Measurements from ENCODE around the gene ARL16.
A peak's percentile ranks its signal among the peaks of the same experiment; 100 is the strongest.
"Not testable (repeated sequence)": the region's sequence is repeated elsewhere in the genome, so short reads cannot be mapped to it uniquely, and the experiment has no call there.

The ARL16 gene

GRCh38 chr17:81690549-81690948 lies 7.0 kb upstream of the ARL16 start:
- DNase-seq (ENCODE audit: low spot score in 2 of 2) (no peak), ATAC-seq (no peak)
- H3K4me1 Mint-ChIP-seq, result peaks cover 38% of the 10 kb centered on the region
- peak overlapping the region; percentile 69 for H3K27ac Mint-ChIP-seq
- no peaks in the 10 kb centered on the region for H3K9me3 Mint-ChIP-seq
- H3K36me3 Mint-ChIP-seq, result peaks cover 98% of the 10 kb centered on the region
- H3K4me3 Mint-ChIP-seq, result no peak overlapping the region

GRCh38 chr17:81690066-81690465 lies 6.5 kb upstream of the ARL16 start:
- ATAC-seq (no peak), DNase-seq (ENCODE audit: low spot score in 2 of 2) (no peak)
- H3K4me3 Mint-ChIP-seq, result no peak overlapping the region
- H3K9me3 Mint-ChIP-seq, result no peaks in the 10 kb centered on the region
- H3K36me3 Mint-ChIP-seq, result peaks cover 98% of the 10 kb centered on the region
- H3K4me1 Mint-ChIP-seq, result peaks cover 43% of the 10 kb centered on the region
- H3K27ac Mint-ChIP-seq, result peak overlapping the region; percentile 69

- Mint-ChIP-seq H3K36me3 (peaks cover 98% of the 10 kb centered on the region), H3K4me1 (peaks cover 51% of the 10 kb centered on the region), H3K9me3 (no peaks in the 10 kb centered on the region), H3K4me3 (no peak overlapping the region), H3K27ac (peak overlapping the region; percentile 76)
- no peak for ATAC-seq
- no peak for DNase-seq (ENCODE audit: low spot score in 2 of 2)
Observed at GRCh38 chr17:81688616-81689015, 5.0 kb upstream of the ARL16 start.

DNA sequence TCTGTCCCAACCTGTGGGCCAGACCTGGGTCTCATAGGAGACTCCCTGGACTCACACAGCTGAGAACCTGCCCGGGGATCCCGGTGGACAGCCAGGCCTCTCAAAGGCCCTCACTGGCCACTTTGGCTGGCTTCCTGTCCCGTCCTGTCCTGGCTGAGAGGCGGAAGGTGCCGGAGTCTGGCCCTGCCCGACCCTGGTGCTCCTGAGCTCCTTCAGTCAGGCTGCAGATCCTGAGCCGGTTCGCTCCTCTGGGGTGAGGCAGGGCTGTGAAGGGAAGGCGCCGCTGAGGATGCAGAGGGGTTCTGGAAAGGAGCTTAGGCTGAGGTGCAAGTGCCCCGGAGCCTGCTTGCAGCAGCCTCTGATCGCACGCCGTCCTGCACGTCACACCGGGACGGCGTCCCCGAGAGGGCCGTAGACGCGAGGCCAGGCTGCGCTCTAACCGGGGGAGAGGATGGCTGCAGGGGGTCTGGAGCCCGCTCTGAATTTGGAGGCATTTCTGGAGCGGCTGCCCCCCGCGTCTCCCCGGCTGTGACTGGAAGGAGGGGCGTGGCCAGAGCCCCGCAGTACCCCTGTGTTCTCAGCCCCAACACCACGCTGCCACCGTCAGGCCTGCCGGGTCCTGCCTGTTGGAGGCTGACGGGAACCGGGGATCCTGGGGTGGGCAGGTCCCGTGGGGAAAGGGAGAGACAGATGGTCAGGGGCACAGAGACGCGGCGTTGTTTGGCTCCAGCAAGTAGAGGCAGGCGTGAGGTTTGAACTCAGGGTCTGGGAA lies 4.4 kb upstream of the ARL16 start:
- peak overlapping the region; percentile 37 for H3K27ac Mint-ChIP-seq
- peaks cover 52% of the 10 kb centered on the region for H3K4me1 Mint-ChIP-seq
- DNase-seq (ENCODE audit: low spot score in 2 of 2) (no peak), ATAC-seq (no peak)
- H3K9me3 Mint-ChIP-seq, result no peaks in the 10 kb centered on the region
- H3K4me3 Mint-ChIP-seq, result no peak overlapping the region
- H3K36me3 Mint-ChIP-seq, result peaks cover 94% of the 10 kb centered on the region

GRCh38 chr17:81686614-81687013 lies 3.0 kb upstream of the ARL16 start:
- Mint-ChIP-seq H3K4me1 (peaks cover 59% of the 10 kb centered on the region), H3K4me3 (no peak overlapping the region), H3K36me3 (peaks cover 81% of the 10 kb centered on the region), H3K9me3 (no peaks in the 10 kb centered on the region), H3K27ac (peak overlapping the region; percentile 37)
- ATAC-seq (no peak), DNase-seq (ENCODE audit: low spot score in 2 of 2) (no peak)

DNA sequence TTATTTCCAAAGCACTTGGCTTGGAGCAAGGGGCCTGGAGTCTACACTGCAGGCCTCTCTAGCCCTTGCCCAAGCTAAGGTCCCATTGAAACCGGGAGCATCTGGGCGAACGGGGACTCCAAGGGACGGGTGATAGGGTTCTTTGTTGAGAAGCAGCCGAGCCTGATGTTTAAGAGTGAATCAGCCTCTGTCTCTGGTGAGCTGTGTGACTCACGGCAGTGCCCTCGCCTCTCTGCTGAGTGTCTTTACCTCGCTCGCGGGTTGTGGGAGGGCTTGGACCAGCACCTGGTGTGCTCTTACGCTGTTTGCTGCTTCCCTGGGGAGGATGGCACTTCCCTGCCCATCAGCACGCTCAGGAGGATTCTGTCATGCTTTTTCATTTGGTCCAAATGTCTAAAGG lies 1.5 kb upstream of the ARL16 start:
- peaks cover 58% of the 10 kb centered on the region for H3K4me1 Mint-ChIP-seq
- peaks cover 67% of the 10 kb centered on the region for H3K36me3 Mint-ChIP-seq
- ATAC-seq (peak; percentile 49), DNase-seq (ENCODE audit: low spot score in 2 of 2) (no peak)
- H3K9me3 Mint-ChIP-seq, result no peaks in the 10 kb centered on the region
- H3K27ac Mint-ChIP-seq, result peak overlapping the region; percentile 97
- H3K4me3 Mint-ChIP-seq, result peak overlapping the region; percentile 89

DNA sequence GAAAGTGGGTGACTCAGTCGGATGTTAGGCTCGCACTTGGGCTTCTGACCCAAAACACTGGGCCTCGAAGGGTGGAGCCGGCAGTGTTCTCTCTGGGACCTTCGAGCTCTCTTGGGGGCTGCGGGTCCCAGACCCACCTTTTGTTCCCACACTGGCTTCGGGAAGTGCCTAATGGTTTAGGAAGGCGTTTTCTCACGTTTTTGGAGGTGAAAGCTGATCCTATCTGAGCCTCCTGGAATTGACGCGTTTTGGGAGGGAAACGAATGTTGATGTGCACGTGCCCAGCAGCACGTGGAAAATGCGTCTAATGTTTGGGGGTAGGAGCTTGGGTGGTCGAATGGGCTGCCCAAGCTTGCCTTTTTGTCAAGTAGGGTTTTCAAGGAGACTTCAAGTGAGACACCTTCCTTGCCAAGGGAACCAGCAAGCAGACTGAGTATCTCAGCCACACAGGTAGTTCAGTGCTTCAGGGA lies 880 bp upstream of the ARL16 start:
- H3K4me1 Mint-ChIP-seq, result peaks cover 51% of the 10 kb centered on the region
- DNase-seq (ENCODE audit: low spot score in 2 of 2) (no peak), ATAC-seq (peak; percentile 58)

DNA sequence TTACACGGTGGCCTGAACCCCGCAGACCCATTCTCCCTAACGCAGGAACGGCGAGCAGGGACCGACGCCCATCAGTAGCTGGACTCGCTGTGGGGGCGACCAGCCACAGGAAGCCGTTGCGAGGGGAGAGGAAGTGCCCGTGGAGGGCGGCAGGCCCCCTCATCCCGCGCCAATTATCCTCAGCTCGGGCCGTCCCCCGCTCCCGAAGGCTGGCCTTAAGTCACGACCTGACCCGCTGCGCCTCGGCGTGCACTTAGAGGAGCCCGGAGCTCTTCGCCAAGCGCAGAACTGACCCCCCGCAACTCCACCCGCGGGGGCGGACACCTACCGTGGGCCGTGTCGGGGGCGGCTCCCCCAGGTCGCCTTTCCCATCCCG lies 401 bp downstream of the ARL16 start:
- peaks cover 40% of the 10 kb centered on the region for H3K4me1 Mint-ChIP-seq
- peak overlapping the region; percentile 97 for H3K27ac Mint-ChIP-seq
- H3K4me3 Mint-ChIP-seq, result peak overlapping the region; percentile 89
- no peak for DNase-seq (ENCODE audit: low spot score in 2 of 2)
- ATAC-seq, result peak; percentile 1
- H3K9me3 Mint-ChIP-seq, result no peaks in the 10 kb centered on the region
- peaks cover 48% of the 10 kb centered on the region for H3K36me3 Mint-ChIP-seq

More for the DNA sequence above, 880 bp upstream of the ARL16 start:
- H3K9me3 Mint-ChIP-seq, result no peaks in the 10 kb centered on the region
- H3K27ac Mint-ChIP-seq, result peak overlapping the region; percentile 97
- H3K4me3 Mint-ChIP-seq, result peak overlapping the region; percentile 89
- peaks cover 60% of the 10 kb centered on the region for H3K36me3 Mint-ChIP-seq

GRCh38 chr17:81682565-81683207 lies 911 bp downstream of the ARL16 start:
- peaks cover 43% of the 10 kb centered on the region for H3K36me3 Mint-ChIP-seq
- ATAC-seq (no peak), DNase-seq (ENCODE audit: low spot score in 2 of 2) (no peak)
- peaks cover 39% of the 10 kb centered on the region for H3K4me1 Mint-ChIP-seq
- no peaks in the 10 kb centered on the region for H3K9me3 Mint-ChIP-seq
- H3K4me3 Mint-ChIP-seq, result peak overlapping the region; percentile 89
- peak overlapping the region; percentile 97 for H3K27ac Mint-ChIP-seq

DNA sequence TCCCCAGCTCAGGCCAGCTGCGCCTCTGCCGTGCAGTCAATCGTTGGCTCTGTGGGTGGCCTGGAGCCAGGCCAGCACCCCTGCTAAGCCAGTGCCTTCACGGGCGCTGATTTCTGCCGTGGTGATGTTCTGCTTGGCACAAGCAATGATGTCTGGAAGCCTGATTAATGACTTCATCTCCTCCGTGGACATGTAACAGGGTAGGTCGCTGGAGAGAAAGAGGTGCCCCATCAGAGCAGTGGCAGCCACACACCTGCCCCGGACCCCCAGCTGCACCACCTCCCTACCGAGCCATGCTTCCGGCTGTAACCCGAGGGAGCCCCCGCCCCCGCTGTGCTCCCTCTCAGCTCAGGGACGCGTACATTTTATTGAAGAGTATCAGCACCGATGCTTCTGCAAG lies 1.9 kb downstream of the ARL16 start:
- Mint-ChIP-seq H3K27ac (no peak overlapping the region), H3K4me1 (peaks cover 30% of the 10 kb centered on the region), H3K9me3 (no peaks in the 10 kb centered on the region), H3K4me3 (peak overlapping the region; percentile 89), H3K36me3 (peaks cover 33% of the 10 kb centered on the region)
- DNase-seq (ENCODE audit: low spot score in 2 of 2) (no peak), ATAC-seq (no peak)

GRCh38 chr17:81680150-81680549 lies 3.4 kb downstream of the ARL16 start:
- Mint-ChIP-seq H3K4me1 (peaks cover 26% of the 10 kb centered on the region), H3K9me3 (no peaks in the 10 kb centered on the region), H3K27ac (no peak overlapping the region), H3K4me3 (no peak overlapping the region), H3K36me3 (peaks cover 27% of the 10 kb centered on the region)
- DNase-seq (ENCODE audit: low spot score in 2 of 2), result no peak
- ATAC-seq, result no peak

DNA sequence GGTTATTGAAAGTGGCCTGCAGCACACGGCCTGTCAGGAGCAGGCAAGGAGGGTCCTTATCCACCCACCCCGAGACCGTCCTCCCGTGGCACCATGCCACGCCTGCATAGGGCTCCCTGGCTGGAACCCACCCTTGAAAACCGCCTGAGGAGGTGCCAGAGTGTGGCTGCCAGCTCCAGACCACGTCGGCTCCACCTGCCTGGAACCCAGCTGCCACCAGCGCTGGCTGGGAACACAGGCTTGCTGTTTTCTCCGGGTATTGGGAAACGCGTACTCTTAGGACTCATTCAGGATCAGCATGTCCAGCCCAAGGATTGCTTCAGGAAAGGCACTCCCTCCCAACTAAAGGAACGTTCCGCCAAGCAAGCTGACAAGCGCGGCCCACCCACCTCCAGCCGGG lies 6.7 kb downstream of the ARL16 start:
- H3K27ac Mint-ChIP-seq, result peak overlapping the region; percentile 55
- DNase-seq (ENCODE audit: low spot score in 2 of 2) (no peak), ATAC-seq (no peak)
- no peak overlapping the region for H3K4me3 Mint-ChIP-seq
- peaks cover 9% of the 10 kb centered on the region for H3K4me1 Mint-ChIP-seq
- H3K9me3 Mint-ChIP-seq, result no peaks in the 10 kb centered on the region
- peaks cover 41% of the 10 kb centered on the region for H3K36me3 Mint-ChIP-seq

DNA sequence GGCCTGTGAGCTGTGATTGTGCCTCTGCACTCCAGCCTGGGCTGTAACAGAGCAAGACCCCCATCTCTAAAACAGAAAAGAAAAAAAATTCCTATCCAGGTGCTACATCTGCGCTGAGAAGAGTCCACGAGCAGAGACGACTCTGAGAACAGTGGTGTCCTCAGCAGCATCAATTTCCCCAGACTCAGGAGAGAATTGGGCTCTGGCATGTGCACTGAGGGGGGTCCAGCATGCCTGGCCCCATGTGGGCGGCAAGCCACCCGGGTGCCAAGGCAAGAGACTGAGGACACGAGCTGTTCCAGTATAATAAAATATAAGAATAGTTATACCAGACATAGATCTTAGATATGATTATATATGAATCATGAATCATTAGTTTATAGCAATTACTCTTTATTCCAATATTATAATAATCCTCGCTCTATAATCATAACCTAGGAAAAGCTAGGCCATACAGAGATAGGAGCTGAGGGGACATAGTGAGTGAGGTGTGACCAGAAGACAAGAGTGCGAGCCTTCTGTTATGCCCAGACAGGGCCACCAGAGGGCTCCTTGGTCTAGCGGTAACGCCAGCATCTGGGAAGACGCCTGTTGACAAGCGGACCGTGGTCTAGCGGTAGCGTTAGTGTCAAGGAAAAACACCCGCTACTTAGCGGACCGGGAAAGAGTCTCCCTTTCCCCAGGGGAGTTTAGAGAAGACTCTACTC lies 7.9 kb downstream of the ARL16 start:
- H3K4me3 Mint-ChIP-seq, ATAC-seq, H3K27ac Mint-ChIP-seq, H3K9me3 Mint-ChIP-seq, H3K4me1 Mint-ChIP-seq: not testable (repeated sequence)
- peak in 1 of 2 donors; percentile 62 for DNase-seq (ENCODE audit: low spot score in 2 of 2)
- peaks cover 53% of the 10 kb centered on the region for H3K36me3 Mint-ChIP-seq

GRCh38 chr17:81673561-81674258 lies 9.9 kb downstream of the ARL16 start:
- ATAC-seq, result no peak
- peaks cover 73% of the 10 kb centered on the region for H3K36me3 Mint-ChIP-seq

GRCh38 chr17:81672954-81673353 lies 10.6 kb downstream of the ARL16 start:
- peak; percentile 9 for ATAC-seq
- H3K36me3 Mint-ChIP-seq, result peaks cover 80% of the 10 kb centered on the region

More at GRCh38 chr17:81673561-81674258, 9.9 kb downstream of the ARL16 start:
- no peak overlapping the region for H3K27ac Mint-ChIP-seq
- H3K9me3 Mint-ChIP-seq, result no peaks in the 10 kb centered on the region
- H3K4me1 Mint-ChIP-seq, result peaks cover 14% of the 10 kb centered on the region
- H3K4me3 Mint-ChIP-seq, result no peak overlapping the region
- no peak for DNase-seq (ENCODE audit: low spot score in 2 of 2)

More at GRCh38 chr17:81672954-81673353, 10.6 kb downstream of the ARL16 start:
- H3K9me3 Mint-ChIP-seq, result no peaks in the 10 kb centered on the region
- no peak overlapping the region for H3K4me3 Mint-ChIP-seq
- no peak overlapping the region for H3K27ac Mint-ChIP-seq
- H3K4me1 Mint-ChIP-seq, result peaks cover 20% of the 10 kb centered on the region
- no peak for DNase-seq (ENCODE audit: low spot score in 2 of 2)

Data from stimulated activated effector memory CD8-positive, alpha-beta T cell treated with anti-CD3 and anti-CD28 coated beads, Interleukin-12 subunit alpha, Interleukin-12 subunit beta, amount 100 ng/mL, for 72 hours (primary cell).